IMR-90 (cell line): Measurements from ENCODE around the gene EXOC6. TPM values are rescaled to one million over a fixed set of nuclear protein-coding genes. Genes with fewer than 3 reads are reported as not detected.
A peak's percentile ranks its signal among the peaks of the same experiment; 100 is the strongest.

Experiments used
- ATAC-seq: fragments of 200-7000 bp; cut with Tn5 transposase; 2 replicates; pipeline ENCODE4 v1.9.1; 2020; ENCODE audit warnings: low read depth, mild to moderate bottlenecking, moderate library complexity
- BruUV-seq: library from RNA; stranded (reverse); fragments of 400-500 nt; replicated peaks from 2 replicates; lab custom pipeline; 2021; lab: Mats Ljungman, UMichigan
- CTCF ChIA-PET: fragments of 300-600 bp; formaldehyde crosslinking; extraction: SDS; loops from one replicate; lab custom pipeline; 2021; ENCODE audit warnings: antibody characterized with exemption; lab: Yijun Ruan, JAX
- POLR2A ChIA-PET: fragments of 300-600 bp; sonication (Branson Sonifier 250); formaldehyde crosslinking; loops from one replicate; lab custom pipeline; 2022; ENCODE audit warnings: antibody characterized with exemption; ENCODE audit not compliant: unreplicated experiment; lab: Charles Lee
- DNase-seq: peaks from one replicate; pipeline ENCODE4 v3.0.0; 2013
- H2AFZ ChIP-seq: replicated peaks from 2 replicates; pipeline ENCODE3; 2013; ENCODE audit warnings: low read length, mild to moderate bottlenecking; ENCODE audit not compliant: poor library complexity
- H2AK5ac ChIP-seq: 2 replicates; pipeline ENCODE4 v1.6.1; 2013; ENCODE audit warnings: low read depth, low read length, inconsistent platforms
- H2AK9ac ChIP-seq: replicated peaks from 2 replicates; pipeline ENCODE3; 2013; ENCODE audit warnings: mild to moderate bottlenecking, low read depth, low read length, moderate library complexity; ENCODE audit not compliant: poor library complexity
- H2BK120ac ChIP-seq: 2 replicates; pipeline ENCODE4 v1.6.1; 2013; ENCODE audit warnings: low read depth, low read length, inconsistent platforms
- H2BK15ac ChIP-seq: 3 replicates; pipeline ENCODE4 v1.6.1; 2013; ENCODE audit warnings: low read depth, low read length, inconsistent platforms
- H2BK20ac ChIP-seq: 2 replicates; pipeline ENCODE4 v1.6.1; 2013; ENCODE audit warnings: low read depth, mild to moderate bottlenecking, inconsistent platforms, low read length, moderate library complexity
- H2BK5ac ChIP-seq: 2 replicates; pipeline ENCODE4 v1.6.1; 2013; ENCODE audit warnings: mild to moderate bottlenecking, low read depth, low read length, inconsistent platforms; ENCODE audit not compliant: poor library complexity, severe bottlenecking
- H3K14ac ChIP-seq: replicated peaks from 2 replicates; pipeline ENCODE4 v1.6.1; 2013; ENCODE audit warnings: low read depth, low read length, inconsistent platforms
- H3K18ac ChIP-seq: 2 replicates; pipeline ENCODE4 v1.6.1; 2013; ENCODE audit warnings: low read depth, low read length, control low read depth
- H3K23ac ChIP-seq: 2 replicates; pipeline ENCODE4 v1.6.1; 2013; ENCODE audit warnings: low read depth, low read length, inconsistent platforms
- H3K27ac ChIP-seq: 2 replicates; pipeline ENCODE4 v1.5.1; 2013; ENCODE audit warnings: mild to moderate bottlenecking, control low read depth, low read length; ENCODE audit not compliant: insufficient read depth
- H3K27me3 ChIP-seq: 2 replicates; pipeline ENCODE4 v1.6.1; 2013; ENCODE audit warnings: low read length; ENCODE audit not compliant: control insufficient read depth, insufficient read depth
- H3K36me3 ChIP-seq: 2 replicates; pipeline ENCODE4 v1.6.1; 2013; ENCODE audit warnings: low read length, mixed read lengths; ENCODE audit not compliant: control insufficient read depth, insufficient read depth
- H3K4ac ChIP-seq: 2 replicates; pipeline ENCODE4 v1.6.1; 2013; ENCODE audit warnings: low read depth, low read length, inconsistent platforms
- H3K4me1 ChIP-seq: 2 replicates; pipeline ENCODE4 v1.6.1; 2013; ENCODE audit warnings: low read length, mixed read lengths; ENCODE audit not compliant: control insufficient read depth, insufficient read depth
- H3K4me2 ChIP-seq: 2 replicates; pipeline ENCODE4 v1.6.1; 2013; ENCODE audit warnings: low read depth, mild to moderate bottlenecking, control low read depth, low read length, moderate library complexity
- H3K4me3 ChIP-seq: 2 replicates; pipeline ENCODE4 v1.5.1; 2013; ENCODE audit warnings: low read depth, mild to moderate bottlenecking, control low read depth, low read length, moderate library complexity; ENCODE audit not compliant: insufficient read depth
- H3K56ac ChIP-seq: 2 replicates; pipeline ENCODE4 v1.6.1; 2013; ENCODE audit warnings: low read length, inconsistent platforms; ENCODE audit not compliant: insufficient read depth; ENCODE audit errors: extremely low read depth
- H3K79me1 ChIP-seq, 2 experiments: 2 replicates each; pipeline ENCODE4 v1.6.1; 2013; ENCODE audit warnings: low read length in 2 of 2, inconsistent platforms in 1 of 2, low read depth in 1 of 2
- H3K9ac ChIP-seq: 2 replicates; pipeline ENCODE4 v1.6.1; 2013; ENCODE audit warnings: low read depth, low read length, control low read depth
- H3K9me1 ChIP-seq: 2 replicates; pipeline ENCODE4 v1.6.1; 2013; ENCODE audit warnings: low read length, inconsistent platforms; ENCODE audit not compliant: insufficient read depth
- H3K9me3 ChIP-seq: 2 replicates; pipeline ENCODE4 v1.6.1; 2013; ENCODE audit warnings: low read length; ENCODE audit not compliant: control insufficient read depth, insufficient read depth
- H4K20me1 ChIP-seq: 2 replicates; pipeline ENCODE4 v1.6.1; 2013; ENCODE audit warnings: low read length, inconsistent platforms; ENCODE audit not compliant: insufficient read depth
- H4K5ac ChIP-seq: 2 replicates; pipeline ENCODE4 v1.6.1; 2013; ENCODE audit warnings: mild to moderate bottlenecking, low read depth, low read length, control low read depth
- H4K8ac ChIP-seq, 2 experiments: 2 replicates each; pipeline ENCODE4 v1.6.1; 2013; ENCODE audit warnings: low read depth in 2 of 2, low read length in 2 of 2, control low read depth in 1 of 2, inconsistent platforms in 1 of 2
- H4K91ac ChIP-seq: 2 replicates; pipeline ENCODE4 v1.6.1; 2013; ENCODE audit warnings: low read depth, low read length, inconsistent platforms; ENCODE audit not compliant: insufficient read depth
- BHLHE40 ChIP-seq: fragments of 150-350 bp; IDR thresholded peaks from 2 replicates; pipeline ENCODE4 v1.6.1; 2016; ENCODE audit warnings: mild to moderate bottlenecking, low read depth, low read length
- CEBPB ChIP-seq: IDR thresholded peaks from 2 replicates; pipeline ENCODE4 v1.6.1; 2012; ENCODE audit warnings: low read depth, low read length, improper control_type of control experiment
- CHD1 ChIP-seq: IDR thresholded peaks from 2 replicates; pipeline ENCODE4 v1.6.1; 2012; ENCODE audit warnings: low read depth, low read length, improper control_type of control experiment
- FOS ChIP-seq: fragments of 150-350 bp; IDR thresholded peaks from 2 replicates; pipeline ENCODE4 v1.6.1; 2016; ENCODE audit warnings: low read depth, low read length
- MAFK ChIP-seq: IDR thresholded peaks from 2 replicates; pipeline ENCODE4 v1.6.1; 2012; ENCODE audit warnings: low read depth, low read length, improper control_type of control experiment
- MAZ ChIP-seq: IDR thresholded peaks from 2 replicates; pipeline ENCODE4 v1.6.1; 2012; ENCODE audit warnings: low read depth, mild to moderate bottlenecking, low read length, improper control_type of control experiment, moderate library complexity, borderline replicate concordance
- MXI1 ChIP-seq: IDR thresholded peaks from 2 replicates; pipeline ENCODE4 v1.6.1; 2012; ENCODE audit warnings: low read depth, mild to moderate bottlenecking, low read length, moderate library complexity, borderline replicate concordance
- NFE2L2 ChIP-seq: fragments of 150-350 bp; IDR thresholded peaks from 2 replicates; pipeline ENCODE4 v1.6.1; 2016; ENCODE audit warnings: low read depth, mild to moderate bottlenecking, low read length
- POLR2A ChIP-seq: IDR thresholded peaks from 2 replicates; pipeline ENCODE4 v1.6.1; 2012; ENCODE audit warnings: mild to moderate bottlenecking, low read depth, low read length
- RAD21 ChIP-seq: IDR thresholded peaks from 2 replicates; pipeline ENCODE4 v1.6.1; 2012; ENCODE audit warnings: low read length, improper control_type of control experiment
- RCOR1 ChIP-seq: IDR thresholded peaks from 2 replicates; pipeline ENCODE4 v1.6.1; 2012; ENCODE audit warnings: mild to moderate bottlenecking, low read length, improper control_type of control experiment; ENCODE audit not compliant: insufficient replicate concordance
- RFX5 ChIP-seq: IDR thresholded peaks from 2 replicates; pipeline ENCODE4 v1.8.0; 2012; ENCODE audit warnings: low read depth, mild to moderate bottlenecking, low read length, moderate library complexity
- SMC3 ChIP-seq: fragments of 150-350 bp; IDR thresholded peaks from 2 replicates; pipeline ENCODE4 v1.6.1; 2016; ENCODE audit warnings: low read depth, mild to moderate bottlenecking, antibody characterized with exemption, low read length, moderate library complexity
- WGBS, 2 experiments: methylation state at CpG; one replicate each; pipeline versions ENCODE4 v1.1.5 to v1.1.7; 2013; ENCODE audit warnings: missing lambda C conversion rate in 2 of 2; ENCODE audit not compliant: insufficient read length in 1 of 2; ENCODE audit errors: extremely low coverage in 2 of 2; 5-methylcytosine and 5-hydroxymethylcytosine counted together
- dilution Hi-C: fragments of 300-500 bp; cut with HindIII; formaldehyde crosslinking; loops from one replicate; pipeline ENCODE4 v1.14.3; 2018; ENCODE audit warnings: low sequenced_read_pairs; ENCODE audit not compliant: unreplicated experiment
- in situ Hi-C: fragments of 300-500 bp; cut with MboI; formaldehyde crosslinking; loops from 3 replicates; pipeline ENCODE4 v1.14.3; 2019; ENCODE audit warnings: low sequenced_read_pairs, inconsistent platforms, mixed read lengths
- intact Hi-C: fragments of 100-400 bp; cut with micrococcal nuclease; formaldehyde crosslinking; loops from 2 replicates; pipeline ENCODE4 v1.10.0; 2022
- polyA plus RNA-seq, 3 experiments: library from polyadenylated mRNA; depleted of rRNA; stranded (reverse); fragments of >200 nt; gene quantifications; 2 replicates each; pipeline ENCODE4 v1.2.3, GENCODE V29; 2012; ENCODE audit warnings: low replicate concordance in 1 of 3
- total RNA-seq: library from RNA; depleted of rRNA; stranded (reverse); fragments of >200 nt; gene quantifications from 2 replicates; pipeline ENCODE4 v1.2.3, GENCODE V29; 2012
- TF ChIP-seq, protein P1 (sequence below): fragments of 150-350 bp; IDR thresholded peaks from 2 replicates; pipeline ENCODE4 v1.6.1; 2016; ENCODE audit warnings: low read depth, mild to moderate bottlenecking, low read length, moderate library complexity, borderline replicate concordance
- TF ChIP-seq, protein P2 (sequence below): fragments of 150-350 bp; IDR thresholded peaks from 2 replicates; pipeline ENCODE4 v1.6.1; 2017; ENCODE audit warnings: mild to moderate bottlenecking, antibody characterized with exemption, low read length, low read depth
- TF ChIP-seq, protein P3 (sequence below): conservative IDR thresholded peaks from 2 replicates; pipeline ENCODE4 v1.5.1; 2012; ENCODE audit warnings: mild to moderate bottlenecking, low read depth, low read length, improper control_type of control experiment

EXOC6 gene
- total and polyA plus RNA-seq, 2 of the 4 experiments (the other 2 are of a cell fraction): 4.5 to 11.5 TPM

DNA sequence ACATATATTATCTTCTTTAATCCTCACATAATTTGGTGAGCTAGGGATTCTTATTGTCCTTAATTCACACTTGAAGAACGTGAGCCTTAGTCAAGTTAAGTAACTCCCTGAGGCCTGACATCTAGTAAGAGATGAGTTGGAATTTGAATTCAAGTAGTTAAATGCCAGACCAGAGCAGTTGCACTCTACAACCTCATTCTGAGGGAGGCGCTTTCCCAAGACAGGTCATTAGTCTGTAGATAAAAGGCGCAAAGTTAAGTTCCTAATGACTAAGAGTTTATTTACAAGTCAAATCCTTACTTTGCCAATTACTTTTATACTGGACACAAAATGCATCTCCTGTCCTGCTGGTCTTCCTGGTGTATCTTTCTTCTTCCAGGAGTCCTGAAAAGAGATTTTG, 3.6 kb upstream of the EXOC6 start:
- 0 out of 2 replicates have a peak overlapping the region, but pooled peaks have one; percentile 8 for H2BK20ac ChIP-seq
- H3K4me3 ChIP-seq: no peak overlapping the region
- CTCF ChIA-PET: no interaction called here
- no peak overlapping the region for H3K9ac ChIP-seq
- H3K18ac ChIP-seq: no peak overlapping the region
- no peak overlapping the region for H3K56ac ChIP-seq
- H2AFZ ChIP-seq: no peak overlapping the region
- no peaks in the 10 kb centered on the region for H4K20me1 ChIP-seq
- no peaks in the 10 kb centered on the region for H3K36me3 ChIP-seq
- ATAC-seq: no peak
- no peak overlapping the region for H3K4me2 ChIP-seq
- H3K9me1 ChIP-seq: peaks cover 6% of the 10 kb centered on the region; the same call in 1 of the 2 replicates
- no peak overlapping the region for H3K27ac ChIP-seq
- H3K9me3 ChIP-seq: no peaks in the 10 kb centered on the region
- no peak overlapping the region for H3K4ac ChIP-seq
- no peak overlapping the region for H2AK5ac ChIP-seq
- no CpG with 5 or more reads among the region's 3 CpGs for WGBS, 2 experiments
- DNase-seq: peak; percentile 25
- intact Hi-C loops (no loop called here), in situ Hi-C loops (no loop called here), dilution Hi-C loops (no loop called here)
- BruUV-seq: no TSS peak
- H4K8ac ChIP-seq: no peak overlapping the region
- no peak overlapping the region for H4K5ac ChIP-seq
- 0 out of 2 replicates have a peak overlapping the region, but pooled peaks have one; percentile 4 for H3K14ac ChIP-seq
- H3K4me1 ChIP-seq: peaks cover 2% of the 10 kb centered on the region; the same call in 1 of the 2 replicates
- no peak overlapping the region for H2BK5ac ChIP-seq
- no peak overlapping the region for H3K23ac ChIP-seq
- no peak overlapping the region for H4K91ac ChIP-seq
- no peak overlapping the region for H2BK15ac ChIP-seq
- no peak overlapping the region for H2BK120ac ChIP-seq
- H2AK9ac ChIP-seq: no peak overlapping the region
- no peaks in the 10 kb centered on the region for H3K27me3 ChIP-seq
- POLR2A ChIA-PET: interaction anchor here (0.6 kb wide), 1 partner anchor 164 kb away, joined by 5 read pairs; no protein-coding TSS in a partner anchor
- TF ChIP-seq MXI1 (no peak), NFE2L2 (no peak), POLR2A (no peak), RCOR1 (no peak), FOS (no peak), MAZ (no peak), RAD21 (no peak), RFX5 (no peak), CHD1 (no peak), SMC3 (no peak), CEBPB (no peak), MAFK (no peak), BHLHE40 (no peak)
- TF ChIP-seq, protein P1, sequence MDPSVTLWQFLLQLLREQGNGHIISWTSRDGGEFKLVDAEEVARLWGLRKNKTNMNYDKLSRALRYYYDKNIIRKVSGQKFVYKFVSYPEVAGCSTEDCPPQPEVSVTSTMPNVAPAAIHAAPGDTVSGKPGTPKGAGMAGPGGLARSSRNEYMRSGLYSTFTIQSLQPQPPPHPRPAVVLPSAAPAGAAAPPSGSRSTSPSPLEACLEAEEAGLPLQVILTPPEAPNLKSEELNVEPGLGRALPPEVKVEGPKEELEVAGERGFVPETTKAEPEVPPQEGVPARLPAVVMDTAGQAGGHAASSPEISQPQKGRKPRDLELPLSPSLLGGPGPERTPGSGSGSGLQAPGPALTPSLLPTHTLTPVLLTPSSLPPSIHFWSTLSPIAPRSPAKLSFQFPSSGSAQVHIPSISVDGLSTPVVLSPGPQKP: no peak
- TF ChIP-seq, protein P2, sequence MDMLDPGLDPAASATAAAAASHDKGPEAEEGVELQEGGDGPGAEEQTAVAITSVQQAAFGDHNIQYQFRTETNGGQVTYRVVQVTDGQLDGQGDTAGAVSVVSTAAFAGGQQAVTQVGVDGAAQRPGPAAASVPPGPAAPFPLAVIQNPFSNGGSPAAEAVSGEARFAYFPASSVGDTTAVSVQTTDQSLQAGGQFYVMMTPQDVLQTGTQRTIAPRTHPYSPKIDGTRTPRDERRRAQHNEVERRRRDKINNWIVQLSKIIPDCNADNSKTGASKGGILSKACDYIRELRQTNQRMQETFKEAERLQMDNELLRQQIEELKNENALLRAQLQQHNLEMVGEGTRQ: no peak
- TF ChIP-seq, protein P3, sequence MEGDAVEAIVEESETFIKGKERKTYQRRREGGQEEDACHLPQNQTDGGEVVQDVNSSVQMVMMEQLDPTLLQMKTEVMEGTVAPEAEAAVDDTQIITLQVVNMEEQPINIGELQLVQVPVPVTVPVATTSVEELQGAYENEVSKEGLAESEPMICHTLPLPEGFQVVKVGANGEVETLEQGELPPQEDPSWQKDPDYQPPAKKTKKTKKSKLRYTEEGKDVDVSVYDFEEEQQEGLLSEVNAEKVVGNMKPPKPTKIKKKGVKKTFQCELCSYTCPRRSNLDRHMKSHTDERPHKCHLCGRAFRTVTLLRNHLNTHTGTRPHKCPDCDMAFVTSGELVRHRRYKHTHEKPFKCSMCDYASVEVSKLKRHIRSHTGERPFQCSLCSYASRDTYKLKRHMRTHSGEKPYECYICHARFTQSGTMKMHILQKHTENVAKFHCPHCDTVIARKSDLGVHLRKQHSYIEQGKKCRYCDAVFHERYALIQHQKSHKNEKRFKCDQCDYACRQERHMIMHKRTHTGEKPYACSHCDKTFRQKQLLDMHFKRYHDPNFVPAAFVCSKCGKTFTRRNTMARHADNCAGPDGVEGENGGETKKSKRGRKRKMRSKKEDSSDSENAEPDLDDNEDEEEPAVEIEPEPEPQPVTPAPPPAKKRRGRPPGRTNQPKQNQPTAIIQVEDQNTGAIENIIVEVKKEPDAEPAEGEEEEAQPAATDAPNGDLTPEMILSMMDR: no peak
- H3K79me1 ChIP-seq: peaks cover 3 to 9% of the 10 kb centered on the region in 2 experiments; a peak in 3 of 4 replicates
